Sigmoid colon (tissue), 7 donors: Measurements from ENCODE around the gene SCYGR6. TPM values are rescaled to one million over a fixed set of nuclear protein-coding genes. Genes with fewer than 3 reads are reported as not detected.

Source experiments
- DNase-seq: peaks from one replicate; pipeline ENCODE4 v3.0.0-alpha.2; 2019
- H3K27ac ChIP-seq, 4 donors: fragments of 200-600 bp; sonication (generic); one replicate each; pipeline ENCODE4 v1.5.1; 2016 to 2019; ENCODE audit warnings: mild to moderate bottlenecking in 1 of 4
- H3K27me3 ChIP-seq, 3 donors: fragments of 200-600 bp; sonication (generic); one replicate each; pipeline ENCODE4 v1.5.1; 2019; ENCODE audit warnings: mild to moderate bottlenecking in 1 of 3
- H3K36me3 ChIP-seq, 4 donors: fragments of 200-600 bp; sonication (generic); one replicate each; pipeline ENCODE4 v1.5.1; 2016 to 2019
- H3K4me1 ChIP-seq, 4 donors: fragments of 200-600 bp; sonication (generic); one replicate each; pipeline ENCODE4 v1.5.1; 2017 to 2019
- H3K4me3 ChIP-seq, 4 donors: fragments of 200-600 bp; sonication (generic); one replicate each; pipeline ENCODE4 v1.5.1; 2017 to 2019; ENCODE audit warnings: mild to moderate bottlenecking in 2 of 4, moderate library complexity in 1 of 4
- H3K9me3 ChIP-seq, 4 donors: fragments of 200-600 bp in 3 of 4; sonication (generic) in 3 of 4; one replicate each; pipeline versions ENCODE4 v1.5.1 to v1.6.1; 2013 to 2019
- CTCF ChIP-seq, 4 experiments: fragments of 450-650 bp in 3 of 4; fragments of 200-600 bp in 1 of 4; IDR thresholded peaks; one replicate each; pipeline ENCODE4 v1.5.1; 2016 to 2019; ENCODE audit warnings: antibody characterized with exemption in 4 of 4, mild to moderate bottlenecking in 3 of 4, moderate library complexity in 2 of 4
- EP300 ChIP-seq, 4 donors: sonication (generic); formaldehyde crosslinking; IDR thresholded peaks; one replicate each; pipeline ENCODE4 v1.6.1; 2017; ENCODE audit warnings: antibody characterized with exemption in 4 of 4
- POLR2A ChIP-seq, 2 donors: fragments of 450-650 bp; IDR thresholded peaks; one replicate each; pipeline ENCODE4 v1.6.1; 2016; ENCODE audit warnings: antibody characterized with exemption in 2 of 2, mild to moderate bottlenecking in 2 of 2, moderate library complexity in 2 of 2
- POLR2AphosphoS5 ChIP-seq, 4 donors: sonication (generic); formaldehyde crosslinking; IDR thresholded peaks; one replicate each; pipeline ENCODE4 v1.6.1; 2017; ENCODE audit warnings: antibody characterized with exemption in 4 of 4
- WGBS, 2 donors: extraction: QIAGEN DNeasy Blood & Tissue Kit; methylation state at CpG; one replicate each; pipeline ENCODE4 v1.1.7; 2013; 5-methylcytosine and 5-hydroxymethylcytosine counted together
- intact Hi-C: fragments of 100-400 bp; cut with DNase I; formaldehyde crosslinking; loops from one replicate; pipeline ENCODE4 v1.15.1; 2023
- polyA plus RNA-seq, 3 donors: library from polyadenylated mRNA; stranded (reverse); fragments of 200-250 nt; gene quantifications; one replicate each; pipeline ENCODE4 v1.2.3, GENCODE V29; 2013
- total RNA-seq, 4 donors: library from RNA; depleted of rRNA; stranded (reverse); fragments of >200 nt; gene quantifications; one replicate each; pipeline ENCODE4 v1.1.0, GENCODE V29; 2016
- donor health status: healthy with polysubstance abuse.
- donor health status: Bipolar disorder and iron deficiency.
- donor health status: healthy.

SCYGR6 gene
- total and polyA plus RNA-seq, 7 donors: not detected

- H3K4me1 ChIP-seq: no peaks in the 10 kb centered on the region
- H3K9me3 ChIP-seq: no peaks in the 10 kb centered on the region
- WGBS, 2 donors: 14 to 56% methylated on average over 4 of the region's 4 CpGs
- no peak for DNase-seq
- TF ChIP-seq POLR2A (IDR thresholded peaks at IDR 0.05) (no peak), EP300 (IDR thresholded peaks at IDR 0.05) (no peak), POLR2AphosphoS5 (IDR thresholded peaks at IDR 0.05) (no peak), CTCF (IDR thresholded peaks at IDR 0.05) (no peak)
- H3K4me3 ChIP-seq: no peak overlapping the region
- no peak overlapping the region for H3K27ac ChIP-seq
- no peaks in the 10 kb centered on the region for H3K27me3 ChIP-seq
- intact Hi-C loops: no loop called here
- no peaks in the 10 kb centered on the region for H3K36me3 ChIP-seq
These were observed 21.3 kb downstream of the SCYGR6 start for GRCh38 chr2:227703280-227703732.

- H3K36me3 ChIP-seq: no peaks in the 10 kb centered on the region
- TF ChIP-seq POLR2A (IDR thresholded peaks at IDR 0.05): no peak
- no peak for TF ChIP-seq CTCF (IDR thresholded peaks at IDR 0.05)
- no peak for TF ChIP-seq EP300 (IDR thresholded peaks at IDR 0.05)
- no peak for TF ChIP-seq POLR2AphosphoS5 (IDR thresholded peaks at IDR 0.05)
- intact Hi-C loops: no loop called here
- 14 to 60% methylated on average over 3 of the region's 3 CpGs for WGBS, 2 donors
- H3K27me3 ChIP-seq: no peaks in the 10 kb centered on the region
- no peak for DNase-seq
- no peak overlapping the region for H3K27ac ChIP-seq
- no peaks in the 10 kb centered on the region for H3K4me1 ChIP-seq
- H3K9me3 ChIP-seq: no peaks in the 10 kb centered on the region
- H3K4me3 ChIP-seq: no peak overlapping the region
These were observed 23.0 kb downstream of the SCYGR6 start for GRCh38 chr2:227701556-227701955.

GRCh38 chr2:227696990-227697679 is 27.4 kb downstream of the SCYGR6 start:
- no peak for DNase-seq
- 44 to 52% methylated on average over 2 of the region's 2 CpGs for WGBS, 2 donors
- H3K4me1 ChIP-seq: no peaks in the 10 kb centered on the region
- no peak overlapping the region for H3K27ac ChIP-seq
- no peak for TF ChIP-seq EP300 (IDR thresholded peaks at IDR 0.05)
- H3K27me3 ChIP-seq: no peaks in the 10 kb centered on the region
- H3K36me3 ChIP-seq: no peaks in the 10 kb centered on the region
- no peak overlapping the region for H3K4me3 ChIP-seq
- intact Hi-C loops: no loop called here
- H3K9me3 ChIP-seq: no peaks in the 10 kb centered on the region

GRCh38 chr2:227687189-227687588 is 37.4 kb downstream of the SCYGR6 start:
- Histone ChIP-seq H3K4me3 (no peak overlapping the region), H3K27ac (no peak overlapping the region), H3K9me3 (no peaks in the 10 kb centered on the region), H3K27me3 (no peaks in the 10 kb centered on the region), H3K36me3 (no peaks in the 10 kb centered on the region), H3K4me1 (no peaks in the 10 kb centered on the region)
- TF ChIP-seq POLR2A (IDR thresholded peaks at IDR 0.05) (no peak), CTCF (IDR thresholded peaks at IDR 0.05) (no peak), EP300 (IDR thresholded peaks at IDR 0.05) (no peak), POLR2AphosphoS5 (IDR thresholded peaks at IDR 0.05) (no peak)
- no peak for DNase-seq
- intact Hi-C loops: no loop called here
- WGBS, 2 donors: 89 to 93% methylated on average over 3 of the region's 3 CpGs

- 67 to 77% methylated on average over 5 of the region's 5 CpGs for WGBS, 2 donors
These were observed 40.3 kb downstream of the SCYGR6 start for GRCh38 chr2:227684258-227684657.

GRCh38 chr2:227677928-227678327 is 46.6 kb downstream of the SCYGR6 start:
- WGBS, 2 donors: 30 to 67% methylated on average over 3 of the region's 3 CpGs
- DNase-seq: no peak

More at GRCh38 chr2:227684258-227684657, 40.3 kb downstream of the SCYGR6 start:
- DNase-seq: no peak
- no peak for TF ChIP-seq EP300 (IDR thresholded peaks at IDR 0.05)
- no peak for TF ChIP-seq POLR2A (IDR thresholded peaks at IDR 0.05)
- no peak overlapping the region for H3K27ac ChIP-seq
- no peaks in the 10 kb centered on the region for H3K9me3 ChIP-seq
- no peaks in the 10 kb centered on the region for H3K36me3 ChIP-seq
- intact Hi-C loops: no loop called here
- H3K4me3 ChIP-seq: no peak overlapping the region
- H3K4me1 ChIP-seq: no peaks in the 10 kb centered on the region
- H3K27me3 ChIP-seq: no peaks in the 10 kb centered on the region

More at GRCh38 chr2:227677928-227678327, 46.6 kb downstream of the SCYGR6 start:
- Histone ChIP-seq H3K9me3 (no peaks in the 10 kb centered on the region), H3K36me3 (no peaks in the 10 kb centered on the region), H3K27me3 (no peaks in the 10 kb centered on the region), H3K4me1 (no peaks in the 10 kb centered on the region), H3K27ac (no peak overlapping the region), H3K4me3 (no peak overlapping the region)
- intact Hi-C loops: no loop called here
- TF ChIP-seq CTCF (IDR thresholded peaks at IDR 0.05): no peak
- TF ChIP-seq POLR2AphosphoS5 (IDR thresholded peaks at IDR 0.05): no peak
- no peak for TF ChIP-seq POLR2A (IDR thresholded peaks at IDR 0.05)
- no peak for TF ChIP-seq EP300 (IDR thresholded peaks at IDR 0.05)
